GM12801 (cell line): ENCODE data around the gene XRCC1.

Experiments used
- CTCF ChIP-seq: IDR thresholded peaks from one replicate; pipeline ENCODE4 v1.5.1; 2011; ENCODE audit warnings: control low read depth; ENCODE audit not compliant: insufficient read length; ENCODE audit errors: extremely low read depth

The XRCC1 gene

GRCh38 chr19:43609872-43610271 is 34.5 kb upstream of the XRCC1 start:
- TF ChIP-seq CTCF: no peak

GRCh38 chr19:43607238-43608205 is 32.2 kb upstream of the XRCC1 start:
- TF ChIP-seq CTCF: no peak

GRCh38 chr19:43606569-43607229 is 31.4 kb upstream of the XRCC1 start:
- no peak for TF ChIP-seq CTCF

GRCh38 chr19:43605875-43606568 is 30.7 kb upstream of the XRCC1 start:
- TF ChIP-seq CTCF: no peak

DNA sequence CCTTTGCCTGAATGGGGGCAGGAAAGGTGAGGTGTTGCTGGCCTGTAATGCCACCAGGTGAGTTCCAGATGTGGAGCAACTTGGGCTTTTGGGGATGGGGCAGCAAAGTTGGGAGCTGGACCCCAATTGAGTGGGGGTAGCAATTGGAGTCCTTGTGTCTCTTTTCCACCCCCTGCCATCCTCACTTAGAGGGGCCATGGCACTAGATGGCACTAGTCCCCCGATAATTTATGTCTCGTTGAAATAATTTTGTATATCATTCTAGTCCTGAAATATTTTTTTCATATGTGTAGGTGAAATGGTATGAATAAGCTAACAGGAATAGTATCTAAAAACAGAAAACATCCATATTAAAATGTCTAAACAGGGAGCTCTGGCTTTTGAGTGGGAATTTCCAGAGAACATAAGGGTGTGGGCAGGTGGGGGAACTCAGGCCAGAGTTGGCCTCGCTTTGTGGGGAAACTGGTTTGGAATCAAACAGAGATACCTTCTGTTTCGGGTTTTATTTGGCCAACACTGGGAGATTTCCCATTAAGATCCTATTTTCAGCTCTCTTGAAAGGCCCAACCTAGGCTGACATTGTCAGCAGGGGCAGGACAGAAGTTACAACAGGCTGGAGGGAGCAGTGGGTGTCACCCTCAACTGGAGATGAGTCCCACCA is 24.4 kb upstream of the XRCC1 start:
- TF ChIP-seq CTCF: no peak

DNA sequence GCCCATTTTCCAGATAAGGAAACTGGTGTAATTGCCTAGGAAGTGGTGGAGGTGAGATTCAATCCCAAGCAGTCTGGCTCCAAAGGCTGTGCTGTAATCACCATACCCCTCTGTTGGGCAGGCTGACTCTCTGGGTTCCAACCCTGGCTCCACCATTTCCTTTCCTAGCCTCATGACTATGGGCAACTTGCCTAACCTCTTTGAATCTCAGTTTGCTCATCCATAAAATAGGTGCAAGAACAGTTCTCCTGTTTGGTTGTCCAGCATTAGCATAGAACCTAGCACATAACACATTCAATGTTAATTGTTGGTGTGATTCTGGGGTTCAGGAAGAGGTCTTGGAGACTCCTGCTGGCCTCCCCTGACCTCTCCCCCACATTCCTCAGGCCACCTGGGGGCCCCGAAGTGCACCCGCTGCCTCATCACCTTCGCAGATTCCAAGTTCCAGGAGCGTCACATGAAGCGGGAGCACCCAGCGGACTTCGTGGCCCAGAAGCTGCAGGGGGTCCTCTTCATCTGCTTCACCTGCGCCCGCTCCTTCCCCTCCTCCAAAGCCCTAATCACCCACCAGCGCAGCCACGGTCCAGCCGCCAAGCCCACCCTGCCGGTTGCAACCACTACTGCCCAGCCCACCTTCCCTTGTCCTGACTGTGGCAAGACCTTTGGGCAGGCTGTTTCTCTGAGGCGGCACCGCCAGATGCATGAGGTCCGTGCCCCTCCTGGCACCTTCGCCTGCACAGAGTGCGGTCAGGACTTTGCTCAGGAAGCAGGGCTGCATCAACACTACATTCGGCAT is 23.3 kb upstream of the XRCC1 start:
- no peak for TF ChIP-seq CTCF
